Stimulated activated CD4-positive, alpha-beta T cell treated with anti-CD3 and anti-CD28 coated beads, Interleukin-12 subunit alpha, Interleukin-12 subunit beta, amount 100 ng/mL, for 24 hours (primary cell): ENCODE measurements around the gene CCDC12.
"Not testable (repeated sequence)": the region's sequence is repeated elsewhere in the genome, so short reads cannot be mapped to it uniquely, and the experiment has no call there.

ENCODE experiments used
- DNase-seq, 2 experiments: peaks; one replicate each; pipeline ENCODE4 v3.0.0-alpha.2; 2020; ENCODE audit warnings: low read depth in 2 of 2

CCDC12 gene

GRCh38 chr3:46924921-46925584 lies 51.5 kb downstream of the CCDC12 start:
- no peak for DNase-seq

DNA sequence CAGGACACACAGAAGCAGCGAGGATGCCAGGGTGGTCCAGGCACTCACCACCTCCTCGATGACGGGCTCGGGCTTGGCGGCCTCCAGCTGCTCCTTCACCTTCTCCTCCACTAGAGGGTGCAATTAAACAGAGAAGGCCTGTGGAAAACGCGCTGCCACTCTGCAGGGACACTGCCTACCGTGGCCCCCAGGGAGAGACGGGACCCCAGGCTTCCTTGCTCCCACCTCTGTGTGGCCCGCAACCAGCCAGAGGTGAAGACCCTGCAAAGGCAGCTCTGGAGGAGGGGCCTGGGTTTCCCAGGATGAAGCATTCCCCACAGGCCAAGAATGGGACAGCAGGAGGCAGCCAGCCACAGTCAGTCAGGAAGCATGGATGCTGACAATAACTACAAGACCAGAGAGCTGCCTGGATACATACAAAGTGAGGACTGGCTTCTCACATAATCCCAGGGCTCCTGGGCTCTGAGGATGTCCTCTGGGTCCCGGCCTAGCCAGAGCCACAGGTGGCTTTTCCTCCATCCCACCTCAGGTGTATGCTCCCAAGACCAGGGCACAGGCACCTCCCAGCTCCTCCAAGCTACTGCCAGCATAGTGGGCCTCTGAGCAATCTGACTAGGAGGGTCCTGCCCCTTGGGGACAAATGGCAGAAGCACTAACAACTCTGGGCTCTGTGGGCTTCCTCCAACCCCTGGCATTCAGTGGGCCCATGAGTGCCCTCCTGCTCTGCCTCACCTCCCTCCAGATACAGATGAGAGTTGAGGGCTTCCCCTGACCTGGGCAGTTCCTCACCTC lies 52.8 kb downstream of the CCDC12 start:
- DNase-seq, result no peak

GRCh38 chr3:46922871-46923558 lies 53.5 kb downstream of the CCDC12 start:
- no peak for DNase-seq

- DNase-seq, result no peak
These were observed 54.1 kb downstream of the CCDC12 start for GRCh38 chr3:46922426-46922825.

DNA sequence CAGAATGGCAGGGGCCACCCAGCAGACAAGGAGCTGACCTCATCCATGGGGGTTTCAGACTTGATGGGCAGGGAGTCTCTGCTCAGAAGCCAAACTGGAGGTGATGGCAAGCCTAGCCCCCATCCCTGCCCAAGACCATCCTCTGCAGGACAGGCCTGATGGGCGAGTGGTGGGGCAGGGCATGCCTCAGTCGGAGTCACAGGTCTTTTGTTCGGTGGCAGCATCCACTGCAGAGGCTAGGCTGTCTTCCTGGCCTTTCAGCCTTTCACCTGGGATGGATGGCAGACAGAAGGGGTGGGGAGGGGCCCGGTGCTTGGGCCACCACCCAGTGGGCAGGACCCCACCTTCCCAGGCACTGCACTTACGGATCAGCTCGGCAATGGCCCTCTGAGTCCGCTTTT lies 54.7 kb downstream of the CCDC12 start:
- DNase-seq, result no peak

DNA sequence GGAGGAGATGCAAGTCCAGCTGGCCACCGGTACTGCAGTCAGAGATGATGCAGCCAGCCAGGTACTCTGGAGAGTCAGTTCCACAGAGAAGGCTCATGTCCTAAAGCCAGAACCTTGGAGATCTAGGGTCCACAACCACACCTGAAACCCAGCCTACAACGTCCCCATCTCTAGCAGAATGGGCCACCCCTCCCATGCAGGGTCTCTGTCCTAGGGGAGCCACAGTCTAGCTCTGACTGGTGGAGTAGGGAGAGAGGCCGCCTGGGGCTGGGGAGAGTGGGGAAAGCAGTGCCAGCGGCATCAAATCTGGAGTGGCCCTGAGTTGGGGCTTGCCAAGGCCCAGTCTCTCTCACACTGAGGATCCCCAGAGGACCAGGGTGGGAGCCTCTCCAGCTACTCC lies 55.5 kb downstream of the CCDC12 start:
- DNase-seq, result no peak

DNA sequence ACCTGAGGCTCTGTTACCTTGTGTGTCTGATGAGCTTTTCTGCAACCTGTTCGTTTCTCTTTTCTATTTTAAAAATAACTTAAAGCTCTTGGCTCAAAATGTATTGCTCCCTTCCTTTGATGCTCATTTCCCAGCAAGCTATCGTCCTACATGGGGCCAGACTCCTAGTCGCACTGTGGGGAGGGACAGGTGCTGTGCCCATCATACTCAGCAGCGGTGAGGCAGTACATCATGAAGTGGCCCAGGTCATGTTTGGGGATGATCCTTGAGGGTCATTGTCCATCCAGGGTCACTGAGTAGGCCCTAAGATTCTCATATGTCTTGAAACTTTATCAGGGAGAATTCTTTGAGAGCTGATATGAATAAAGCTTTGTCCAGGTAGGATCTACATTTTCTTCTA lies 57.9 kb downstream of the CCDC12 start:
- no peak for DNase-seq

GRCh38 chr3:46918202-46918601 lies 58.3 kb downstream of the CCDC12 start:
- DNase-seq, result no peak

- DNase-seq, result no peak
These were observed 59.3 kb downstream of the CCDC12 start for GRCh38 chr3:46917257-46917656.

GRCh38 chr3:46916799-46917198 lies 59.7 kb downstream of the CCDC12 start:
- DNase-seq, result no peak

DNA sequence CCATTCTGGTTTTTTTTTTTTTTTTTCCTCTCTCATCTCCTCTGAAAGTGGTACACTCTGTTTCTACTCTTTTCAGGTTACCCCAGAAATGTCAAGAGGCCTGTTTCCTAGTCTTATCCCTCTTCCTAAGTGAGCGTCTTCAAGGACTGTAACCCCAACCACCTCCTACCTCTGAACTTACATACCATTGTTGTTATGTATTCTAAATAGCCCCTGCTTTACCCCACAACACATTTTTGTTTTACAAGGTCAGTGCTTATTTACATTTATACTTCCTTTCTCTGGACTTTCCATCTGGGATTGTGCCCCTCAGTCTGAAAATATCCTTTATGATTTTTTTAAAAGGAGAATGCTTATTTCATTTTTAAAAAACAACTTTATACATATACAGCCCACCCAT lies 60.3 kb downstream of the CCDC12 start:
- DNase-seq, result no peak

DNA sequence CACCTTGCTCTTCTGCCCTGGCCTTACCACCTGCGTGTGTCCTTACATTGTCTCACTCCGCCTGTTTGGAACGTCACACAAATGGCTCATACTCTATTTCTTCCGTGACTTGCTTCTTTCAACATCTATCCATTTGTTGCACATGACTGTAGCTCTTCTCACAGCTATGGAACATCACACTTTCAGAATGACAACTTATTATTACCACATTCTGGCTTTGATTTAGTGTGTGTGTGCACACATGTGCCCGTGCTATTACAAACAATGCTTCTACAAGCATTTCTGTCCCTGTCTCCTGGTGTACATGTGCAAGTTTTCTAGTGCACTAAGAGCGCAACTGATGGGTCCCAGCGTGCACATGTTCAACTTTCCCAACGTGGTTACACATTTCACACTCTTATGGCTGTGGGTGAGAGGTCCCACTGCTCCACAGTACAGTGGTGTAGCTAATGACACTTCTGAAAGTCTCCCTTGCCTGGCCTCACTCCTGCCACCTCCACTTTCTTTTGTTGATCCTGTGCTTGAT lies 61.2 kb downstream of the CCDC12 start:
- DNase-seq, result no peak

DNA sequence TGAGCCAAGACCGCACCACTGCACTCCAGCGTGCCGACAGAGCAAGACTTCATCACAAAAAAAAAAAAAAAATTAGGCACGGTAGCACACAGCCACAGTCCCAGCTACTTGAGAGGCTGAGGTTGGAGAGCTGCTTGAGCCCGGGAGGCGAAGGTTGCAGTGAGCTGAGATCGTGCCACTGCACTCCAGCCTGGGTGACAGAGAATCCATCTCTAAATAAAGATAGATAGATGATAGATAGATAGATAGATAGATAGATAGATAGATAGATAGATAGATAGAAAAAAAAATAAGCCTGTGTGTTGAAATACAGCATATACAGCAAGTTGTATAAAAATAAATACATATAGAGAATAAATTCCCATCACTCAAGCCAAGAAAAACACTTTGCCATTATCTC lies 61.7 kb downstream of the CCDC12 start:
- no peak for DNase-seq

GRCh38 chr3:46913644-46914043 lies 62.9 kb downstream of the CCDC12 start:
- no peak for DNase-seq

DNA sequence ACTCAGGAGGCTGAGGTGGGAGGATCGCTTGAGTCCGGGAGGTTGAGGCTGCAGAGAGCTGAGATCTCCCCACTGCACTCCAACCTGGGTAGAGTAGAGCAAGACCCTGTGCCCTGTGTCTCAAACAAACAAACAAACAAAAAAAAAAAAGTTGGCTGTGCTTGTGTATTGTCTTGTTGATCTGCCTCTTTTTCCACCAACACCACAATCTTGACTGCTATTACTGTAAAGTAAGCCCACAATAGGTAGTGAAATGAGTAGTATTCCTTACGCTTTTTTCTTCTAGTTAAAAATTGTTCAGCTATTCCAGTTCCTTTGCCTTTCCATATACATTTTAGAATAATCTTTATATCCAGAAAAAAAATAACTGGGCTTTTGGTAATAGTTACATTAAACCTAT lies 63.6 kb downstream of the CCDC12 start:
- no peak for DNase-seq

DNA sequence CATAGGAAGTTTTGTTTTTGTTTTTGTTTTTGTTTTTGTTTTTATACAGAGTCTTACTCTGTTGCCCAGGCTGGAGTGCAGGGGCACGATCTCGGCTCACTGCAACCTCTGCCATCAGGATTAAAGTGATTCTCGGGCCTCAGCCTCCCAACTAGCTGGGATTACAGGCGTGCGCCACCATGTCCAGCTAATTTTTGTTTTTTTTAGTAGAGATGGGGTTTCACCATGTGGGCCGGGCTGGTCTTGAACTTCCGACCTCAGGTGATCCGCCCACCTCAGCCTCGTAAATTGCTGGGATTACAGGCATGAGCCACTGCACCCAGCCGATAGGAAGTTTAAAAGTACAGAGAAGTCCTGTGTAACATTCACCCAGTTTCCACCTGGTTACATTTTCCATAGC lies 65.6 kb downstream of the CCDC12 start:
- not testable (repeated sequence) for DNase-seq

GRCh38 chr3:46910166-46910760 lies 66.3 kb downstream of the CCDC12 start:
- DNase-seq, result no peak

GRCh38 chr3:46909535-46910161 lies 66.9 kb downstream of the CCDC12 start:
- peak; percentile 41 to 76 for DNase-seq

DNA sequence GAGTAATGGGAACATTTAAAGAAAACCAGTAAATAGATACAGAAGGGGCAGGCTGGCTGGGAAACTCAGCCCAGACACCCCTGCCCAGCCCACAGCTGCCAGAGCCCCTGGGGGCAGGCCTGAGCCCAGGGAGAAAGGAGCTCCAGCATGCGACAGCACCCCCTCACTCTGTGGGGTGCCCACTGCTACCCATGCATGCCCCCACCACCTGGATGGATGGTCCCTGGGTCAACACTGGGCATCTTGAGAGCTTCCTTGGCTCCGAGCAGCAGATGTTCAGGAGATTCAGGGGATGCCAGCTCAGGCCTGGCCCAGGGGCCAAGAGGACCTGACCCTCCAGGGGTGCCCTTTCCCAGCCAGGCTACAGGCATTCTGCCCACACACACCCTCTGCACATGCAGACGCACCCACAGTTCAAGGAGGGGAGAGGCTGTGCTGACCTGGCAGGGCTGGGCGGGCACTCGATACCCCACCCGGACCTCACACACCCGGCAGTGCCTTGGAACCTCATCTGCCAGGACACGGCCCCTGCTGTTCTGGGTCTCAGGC lies 67.5 kb downstream of the CCDC12 start:
- DNase-seq, result no peak

DNA sequence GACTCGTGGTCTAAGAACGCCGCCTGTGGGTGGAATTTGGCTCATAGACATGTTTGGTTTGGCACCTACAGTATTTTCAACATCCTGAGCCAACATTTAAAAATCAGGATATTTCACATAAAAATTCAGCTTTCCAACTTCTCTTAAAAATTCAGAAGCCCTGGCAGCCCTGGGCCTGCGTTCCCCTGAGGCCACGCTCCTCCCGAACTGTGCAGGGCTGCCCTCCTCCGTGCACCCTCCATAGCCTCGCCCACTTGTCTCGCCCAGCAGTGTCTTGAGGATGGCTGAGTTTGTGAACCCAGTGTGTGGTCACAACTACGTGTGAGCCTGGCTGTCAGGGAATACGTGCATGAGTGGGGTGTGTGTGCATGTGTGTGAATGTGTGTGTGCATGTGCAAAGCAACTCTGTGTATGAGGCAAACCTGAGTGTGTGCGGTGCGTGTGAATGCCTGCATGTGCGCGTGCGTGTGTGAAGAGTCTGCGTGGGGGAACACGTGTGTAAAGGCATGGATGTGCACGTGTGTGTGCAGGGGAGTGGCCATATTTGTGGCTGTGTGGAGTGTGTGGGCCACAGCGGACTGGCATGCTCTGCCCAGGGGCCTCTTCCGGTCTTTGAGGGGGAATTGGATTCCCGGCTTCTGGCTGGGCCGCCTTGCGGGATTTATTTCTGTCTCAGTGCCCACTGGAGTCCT lies 68.1 kb downstream of the CCDC12 start:
- DNase-seq, result no peak

GRCh38 chr3:46907960-46908293 lies 68.6 kb downstream of the CCDC12 start:
- no peak for DNase-seq
